GM12892 (cell line): ENCODE results near the gene SPATA24.
A peak's percentile ranks its signal among the peaks of the same experiment; 100 is the strongest.

ENCODE experiments used
- DNase-seq: peaks from one replicate; pipeline ENCODE4 v3.0.0; 2011; ENCODE audit not compliant: insufficient read length
- FAIRE-seq: peaks from 2 replicates; lab custom pipeline; 2011; peaks lifted over from hg19 to GRCh38; lab: Jason Lieb, UNC
- POLR2A ChIP-seq: IDR thresholded peaks from 2 replicates; pipeline ENCODE4 v1.6.1; 2011; ENCODE audit warnings: low read depth, low read length, control low read depth
- POLR2AphosphoS5 ChIP-seq: IDR thresholded peaks from 2 replicates; pipeline ENCODE4 v1.6.1; 2011; ENCODE audit warnings: low read depth, low read length, control low read depth
- TAF1 ChIP-seq: IDR thresholded peaks from 2 replicates; pipeline ENCODE4 v1.6.1; 2011; ENCODE audit warnings: low read depth, mild to moderate bottlenecking, control low read depth, low read length, borderline replicate concordance

The SPATA24 gene

GRCh38 chr5:139431706-139432105 lies 27.8 kb upstream of the SPATA24 start:
- DNase-seq (no peak), FAIRE-seq (no peak)
- TF ChIP-seq TAF1 (no peak), POLR2A (no peak), POLR2AphosphoS5 (no peak)

GRCh38 chr5:139430015-139430414 lies 26.1 kb upstream of the SPATA24 start:
- DNase-seq (no peak), FAIRE-seq (no peak)
- TF ChIP-seq TAF1, result no peak
- no peak for TF ChIP-seq POLR2AphosphoS5
- TF ChIP-seq POLR2A, result no peak

- no peak for DNase-seq
- no peak for TF ChIP-seq POLR2A
- TF ChIP-seq TAF1, result no peak
- TF ChIP-seq POLR2AphosphoS5, result no peak
- FAIRE-seq, result no peak
Observed at GRCh38 chr5:139426203-139426885, 22.5 kb upstream of the SPATA24 start.

- TF ChIP-seq POLR2A (no peak), TAF1 (no peak), POLR2AphosphoS5 (no peak)
- FAIRE-seq (no peak), DNase-seq (no peak)
Observed at GRCh38 chr5:139425497-139425896, 21.6 kb upstream of the SPATA24 start.

GRCh38 chr5:139422307-139422893 lies 18.5 kb upstream of the SPATA24 start:
- FAIRE-seq (peak; percentile 80), DNase-seq (no peak)
- no peak for TF ChIP-seq POLR2A
- TF ChIP-seq POLR2AphosphoS5, result no peak
- no peak for TF ChIP-seq TAF1

GRCh38 chr5:139419226-139420192 lies 15.6 kb upstream of the SPATA24 start:
- no peak for FAIRE-seq
- no peak for DNase-seq
- TF ChIP-seq POLR2AphosphoS5 (no peak), TAF1 (no peak), POLR2A (no peak)

- FAIRE-seq, result no peak
- DNase-seq, result no peak
- no peak for TF ChIP-seq TAF1
- no peak for TF ChIP-seq POLR2AphosphoS5
- TF ChIP-seq POLR2A, result no peak
Observed at GRCh38 chr5:139418793-139419192, 14.9 kb upstream of the SPATA24 start.

GRCh38 chr5:139417214-139417613 lies 13.3 kb upstream of the SPATA24 start:
- TF ChIP-seq POLR2A (no peak), POLR2AphosphoS5 (no peak), TAF1 (no peak)
- FAIRE-seq (no peak), DNase-seq (no peak)

- FAIRE-seq, result no peak
- TF ChIP-seq POLR2AphosphoS5, result no peak
- no peak for TF ChIP-seq TAF1
- no peak for TF ChIP-seq POLR2A
- DNase-seq, result no peak
Observed at GRCh38 chr5:139416651-139417050, 12.8 kb upstream of the SPATA24 start.

GRCh38 chr5:139415869-139416268 lies 12.0 kb upstream of the SPATA24 start:
- TF ChIP-seq POLR2A, result no peak
- no peak for TF ChIP-seq TAF1
- no peak for TF ChIP-seq POLR2AphosphoS5
- DNase-seq, result no peak
- no peak for FAIRE-seq

- TF ChIP-seq POLR2AphosphoS5 (no peak), TAF1 (no peak), POLR2A (no peak)
- FAIRE-seq (no peak), DNase-seq (no peak)
Observed at GRCh38 chr5:139415221-139415861, 11.5 kb upstream of the SPATA24 start.
